ENCODE data around the gene GJB3. TPM values are rescaled to one million over a fixed set of nuclear protein-coding genes. Genes with fewer than 3 reads are reported as not detected.

The GJB3 gene
- total and polyA plus RNA-seq, 9 of the 15 experiments (the other 6 are each of a cell fraction or from before 2014, with no cell fraction given): not detected

GRCh38 chr1:34762474-34763141 is 18.4 kb upstream of the GJB3 start:
- peaks cover 5% of the 10 kb centered on the region; the same call in 1 of the 2 replicates for H4K20me1 ChIP-seq (replicated peaks; ENCODE audit: control insufficient read depth, insufficient read depth, low read length)
- in situ Hi-C loops (cut with MboI): no loop called here
- no TSS peak for BruUV-seq (replicated peaks)
- H3K9me1 ChIP-seq (ENCODE audit: control insufficient read depth, insufficient read depth, low read length): no peaks in the 10 kb centered on the region
- DNase-seq (ENCODE audit: extremely low read depth in 1 of 4, low spot score in 3 of 4): no peak
- no peak for ATAC-seq
- no peak overlapping the region for H3K4me3 ChIP-seq
- no peak overlapping the region for H2AFZ ChIP-seq (ENCODE audit: low read depth, low read length)
- H3K4me1 ChIP-seq (replicated peaks in 1 of 2; ENCODE audit: control insufficient read depth in 2 of 2, insufficient read depth in 2 of 2, low read length in 2 of 2): peaks cover 0 to 4% of the 10 kb centered on the region in 2 experiments; a peak in 1 of 5 replicates
- H3K79me2 ChIP-seq (ENCODE audit: control insufficient read depth, insufficient read depth, low read length): no peaks in the 10 kb centered on the region
- H3K9ac ChIP-seq (ENCODE audit: insufficient read depth in 1 of 2, low read depth in 2 of 2, low read length in 2 of 2): no peak overlapping the region
- H3K27ac ChIP-seq (ENCODE audit: extremely low read depth, low read depth, low read length): no peak overlapping the region
- H3K9me3 ChIP-seq (replicated peaks; ENCODE audit: control insufficient read depth, insufficient read depth, low read depth, low read length): no peaks in the 10 kb centered on the region
- intact Hi-C loops (cut with micrococcal nuclease): no loop called here
- WGBS (ENCODE audit: insufficient coverage, low coverage, missing lambda C conversion rate): 0% methylated on average over 7 of the region's 7 CpGs
- peaks cover 20 to 51% of the 10 kb centered on the region in 2 experiments; a peak in 4 of 5 replicates for H3K27me3 ChIP-seq (ENCODE audit: control insufficient read depth in 2 of 2, insufficient read depth in 2 of 2, low read length in 2 of 2)
- H3K36me3 ChIP-seq (ENCODE audit: control insufficient read depth, insufficient read depth, low read length): no peaks in the 10 kb centered on the region
- POLR2A ChIA-PET: no interaction called here
- CTCF ChIA-PET (ENCODE audit: low intra/inter-chr PET ratio): no interaction called here
- no peak for FAIRE-seq
- no peak overlapping the region for H3K4me2 ChIP-seq (ENCODE audit: insufficient read depth, low read length)
- TF ChIP-seq SMAD3 (CRISPR knock-in tag; conservative IDR thresholded peaks at IDR 0.05) (no peak), ZNF165 (CRISPR knock-in tag; IDR thresholded peaks at IDR 0.05; ENCODE audit: borderline replicate concordance) (no peak), ZNF253 (CRISPR knock-in tag; conservative IDR thresholded peaks at IDR 0.05) (no peak), ZNF140 (CRISPR knock-in tag; IDR thresholded peaks at IDR 0.05) (no peak), PHF20 (IDR thresholded peaks at IDR 0.05; ENCODE audit: partially characterized antibody) (no peak), MCM3 (IDR thresholded peaks at IDR 0.05) (no peak), BCL6 (CRISPR knock-in tag; IDR thresholded peaks at IDR 0.05) (no peak), RHOXF2B (CRISPR knock-in tag; conservative IDR thresholded peaks at IDR 0.05) (no peak), CGGBP1 (CRISPR knock-in tag; IDR thresholded peaks at IDR 0.05) (no peak), NFXL1 (CRISPR knock-in tag; IDR thresholded peaks at IDR 0.05) (no peak), TCFL5 (CRISPR knock-in tag; conservative IDR thresholded peaks at IDR 0.05) (no peak), GABPB1 (CRISPR knock-in tag; IDR thresholded peaks at IDR 0.05) (no peak), MYNN (IDR thresholded peaks at IDR 0.05) (no peak), MYNN (CRISPR knock-in tag; IDR thresholded peaks at IDR 0.05) (no peak), ZHX1 (conservative IDR thresholded peaks at IDR 0.05; ENCODE audit: low read length) (no peak), BRCA1 (IDR thresholded peaks at IDR 0.05) (no peak), BRCA1 (CRISPR knock-in tag; IDR thresholded peaks at IDR 0.05) (no peak), POLR2B (IDR thresholded peaks at IDR 0.05; ENCODE audit: low read depth, partially characterized antibody) (no peak), PRMT5 (CRISPR knock-in tag; IDR thresholded peaks at IDR 0.05) (no peak), SMAD4 (CRISPR knock-in tag; conservative IDR thresholded peaks at IDR 0.05) (no peak)
- TF ChIP-seq, protein P1, sequence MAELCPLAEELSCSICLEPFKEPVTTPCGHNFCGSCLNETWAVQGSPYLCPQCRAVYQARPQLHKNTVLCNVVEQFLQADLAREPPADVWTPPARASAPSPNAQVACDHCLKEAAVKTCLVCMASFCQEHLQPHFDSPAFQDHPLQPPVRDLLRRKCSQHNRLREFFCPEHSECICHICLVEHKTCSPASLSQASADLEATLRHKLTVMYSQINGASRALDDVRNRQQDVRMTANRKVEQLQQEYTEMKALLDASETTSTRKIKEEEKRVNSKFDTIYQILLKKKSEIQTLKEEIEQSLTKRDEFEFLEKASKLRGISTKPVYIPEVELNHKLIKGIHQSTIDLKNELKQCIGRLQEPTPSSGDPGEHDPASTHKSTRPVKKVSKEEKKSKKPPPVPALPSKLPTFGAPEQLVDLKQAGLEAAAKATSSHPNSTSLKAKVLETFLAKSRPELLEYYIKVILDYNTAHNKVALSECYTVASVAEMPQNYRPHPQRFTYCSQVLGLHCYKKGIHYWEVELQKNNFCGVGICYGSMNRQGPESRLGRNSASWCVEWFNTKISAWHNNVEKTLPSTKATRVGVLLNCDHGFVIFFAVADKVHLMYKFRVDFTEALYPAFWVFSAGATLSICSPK (IDR thresholded peaks at IDR 0.05; ENCODE audit: borderline replicate concordance): no peak

Measured in K562 (cell line).